Peyer's patch (tissue), 4 donors: ENCODE data around the gene CBX4.

Experiments used
- POLR2A ChIP-seq, 2 donors: fragments of 450-650 bp; IDR thresholded peaks; one replicate each; pipeline ENCODE4 v1.5.1; 2017; ENCODE audit warnings: antibody characterized with exemption in 2 of 2, mild to moderate bottlenecking in 2 of 2, moderate library complexity in 2 of 2
- TF ChIP-seq, protein P1 (sequence below), 6 experiments: fragments of 450-650 bp in 4 of 6; fragments of 200-600 bp in 2 of 6; sonication (generic) in 1 of 6; IDR thresholded peaks; one replicate each; pipeline ENCODE4 v1.5.1; 2017 to 2019; ENCODE audit warnings: antibody characterized with exemption in 6 of 6, mild to moderate bottlenecking in 3 of 6, moderate library complexity in 1 of 6

DNA sequence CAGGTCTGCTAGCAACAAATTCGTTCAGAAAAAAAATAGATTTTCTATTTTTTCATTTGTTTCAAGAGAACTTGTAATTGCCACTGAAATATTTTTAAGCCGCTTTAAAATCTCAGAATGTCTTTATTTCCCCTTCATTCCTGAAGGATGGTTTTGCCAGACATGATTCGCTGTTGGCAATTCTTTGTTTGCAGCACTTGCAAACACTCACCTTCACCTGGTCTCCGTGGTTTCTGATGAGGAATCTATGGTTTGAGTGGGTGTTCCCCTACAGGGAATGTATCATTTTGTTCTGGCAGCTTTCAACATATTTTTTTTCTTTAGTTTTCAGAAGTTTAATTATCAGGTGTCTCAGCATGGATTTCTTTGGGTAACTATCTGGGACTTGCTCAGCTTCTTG is 36.3 kb upstream of the CBX4 start:
- TF ChIP-seq POLR2A (IDR thresholded peaks at IDR 0.05), result no peak
- TF ChIP-seq, protein P1, sequence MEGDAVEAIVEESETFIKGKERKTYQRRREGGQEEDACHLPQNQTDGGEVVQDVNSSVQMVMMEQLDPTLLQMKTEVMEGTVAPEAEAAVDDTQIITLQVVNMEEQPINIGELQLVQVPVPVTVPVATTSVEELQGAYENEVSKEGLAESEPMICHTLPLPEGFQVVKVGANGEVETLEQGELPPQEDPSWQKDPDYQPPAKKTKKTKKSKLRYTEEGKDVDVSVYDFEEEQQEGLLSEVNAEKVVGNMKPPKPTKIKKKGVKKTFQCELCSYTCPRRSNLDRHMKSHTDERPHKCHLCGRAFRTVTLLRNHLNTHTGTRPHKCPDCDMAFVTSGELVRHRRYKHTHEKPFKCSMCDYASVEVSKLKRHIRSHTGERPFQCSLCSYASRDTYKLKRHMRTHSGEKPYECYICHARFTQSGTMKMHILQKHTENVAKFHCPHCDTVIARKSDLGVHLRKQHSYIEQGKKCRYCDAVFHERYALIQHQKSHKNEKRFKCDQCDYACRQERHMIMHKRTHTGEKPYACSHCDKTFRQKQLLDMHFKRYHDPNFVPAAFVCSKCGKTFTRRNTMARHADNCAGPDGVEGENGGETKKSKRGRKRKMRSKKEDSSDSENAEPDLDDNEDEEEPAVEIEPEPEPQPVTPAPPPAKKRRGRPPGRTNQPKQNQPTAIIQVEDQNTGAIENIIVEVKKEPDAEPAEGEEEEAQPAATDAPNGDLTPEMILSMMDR (IDR thresholded peaks at IDR 0.05), result no peak
